ENCODE results near the gene FAM13A. TPM values are rescaled to one million over a fixed set of nuclear protein-coding genes. Genes with fewer than 3 reads are reported as not detected.

Gene FAM13A
- total and polyA plus RNA-seq, 2 of the 4 experiments (the other 2 are of a cell fraction): 13.1 to 22.0 TPM

DNA sequence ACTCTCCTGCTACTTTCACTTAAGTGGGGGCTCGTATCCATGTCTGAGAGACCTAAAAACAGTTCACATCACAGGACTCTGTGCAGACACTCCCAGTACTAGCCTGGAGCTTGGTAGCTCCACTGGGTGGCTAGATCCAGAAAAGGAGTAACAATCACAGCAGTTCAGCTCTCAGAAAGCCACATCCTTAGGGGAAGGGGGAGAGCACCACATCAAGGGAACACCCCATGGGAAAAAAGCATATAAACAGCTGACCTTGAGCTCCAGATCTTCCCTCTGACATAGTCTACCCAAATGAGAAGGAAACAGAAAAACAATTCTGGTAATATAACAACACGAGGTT is 175.8 kb downstream of the FAM13A start:
- Histone ChIP-seq H3K4me2 (ENCODE audit: low read depth, low read length) (no peak overlapping the region), H2AK9ac (replicated peaks; ENCODE audit: low read depth, low read length, poor library complexity) (no peak overlapping the region), H3K9me1 (ENCODE audit: insufficient read depth, low read length) (peaks cover 2% of the 10 kb centered on the region; the same call in 1 of the 2 replicates), H2BK20ac (ENCODE audit: low read depth, low read length) (no peak overlapping the region), H3K79me1 (ENCODE audit: low read depth in 1 of 2, low read length in 2 of 2) (no peaks in the 10 kb centered on the region), H4K8ac (ENCODE audit: low read depth in 2 of 2, low read length in 2 of 2) (no peak overlapping the region), H2AK5ac (ENCODE audit: low read depth, low read length) (no peak overlapping the region), H4K91ac (ENCODE audit: insufficient read depth, low read depth, low read length) (no peak overlapping the region), H3K9me3 (ENCODE audit: control insufficient read depth, insufficient read depth, low read length) (no peaks in the 10 kb centered on the region), H3K4me1 (ENCODE audit: control insufficient read depth, insufficient read depth, low read length) (no peaks in the 10 kb centered on the region), H4K20me1 (ENCODE audit: insufficient read depth, low read length) (no peaks in the 10 kb centered on the region), H2BK5ac (ENCODE audit: low read depth, low read length, poor library complexity, severe bottlenecking) (no peak overlapping the region), H3K4ac (ENCODE audit: low read depth, low read length) (no peak overlapping the region), H3K27me3 (ENCODE audit: control insufficient read depth, insufficient read depth, low read length) (no peaks in the 10 kb centered on the region), H3K36me3 (ENCODE audit: control insufficient read depth, insufficient read depth, low read length) (no peaks in the 10 kb centered on the region), H4K5ac (ENCODE audit: low read depth, low read length) (no peak overlapping the region), H2BK120ac (ENCODE audit: low read depth, low read length) (no peak overlapping the region), H2BK15ac (ENCODE audit: low read depth, low read length) (no peak overlapping the region), H3K4me3 (ENCODE audit: insufficient read depth, low read depth, low read length) (no peak overlapping the region), H3K23ac (ENCODE audit: low read depth, low read length) (no peak overlapping the region), H3K27ac (ENCODE audit: insufficient read depth, low read length) (no peak overlapping the region), H3K18ac (ENCODE audit: low read depth, low read length) (no peak overlapping the region), H3K14ac (replicated peaks; ENCODE audit: low read depth, low read length) (no peak overlapping the region), H2AFZ (replicated peaks; ENCODE audit: low read length, poor library complexity) (no peak overlapping the region), H3K9ac (ENCODE audit: low read depth, low read length) (no peak overlapping the region), H3K56ac (ENCODE audit: extremely low read depth, insufficient read depth, low read length) (no peak overlapping the region)
- in situ Hi-C loops (cut with MboI; ENCODE audit: low sequenced_read_pairs): no loop called here
- intact Hi-C loops (cut with micrococcal nuclease): no loop called here
- POLR2A ChIA-PET (ENCODE audit: unreplicated experiment): no interaction called here
- dilution Hi-C loops (cut with HindIII; ENCODE audit: low sequenced_read_pairs, unreplicated experiment): no loop called here
- CTCF ChIA-PET: no interaction called here
- ATAC-seq (ENCODE audit: low read depth): peak; percentile 24; the same call in 1 of the 2 replicates
- no peak for DNase-seq
- no CpG with 5 or more reads among the region's 2 CpGs for WGBS, 2 experiments (ENCODE audit: extremely low coverage in 2 of 2, insufficient read length in 1 of 2)
- no TSS peak for BruUV-seq (replicated peaks)
- TF ChIP-seq RCOR1 (IDR thresholded peaks at IDR 0.05; ENCODE audit: insufficient replicate concordance, low read length): no peak
- no peak for TF ChIP-seq NFE2L2 (IDR thresholded peaks at IDR 0.05; ENCODE audit: low read depth, low read length)
- no peak for TF ChIP-seq ELK1 (IDR thresholded peaks at IDR 0.05; ENCODE audit: borderline replicate concordance, low read depth, low read length)
- TF ChIP-seq POLR2A (IDR thresholded peaks at IDR 0.05; ENCODE audit: low read depth, low read length): no peak
- no peak for TF ChIP-seq FOS (IDR thresholded peaks at IDR 0.05; ENCODE audit: low read depth, low read length)
- no peak for TF ChIP-seq CEBPB (IDR thresholded peaks at IDR 0.05; ENCODE audit: low read depth, low read length)
- no peak for TF ChIP-seq MXI1 (IDR thresholded peaks at IDR 0.05; ENCODE audit: borderline replicate concordance, low read depth, low read length)
- TF ChIP-seq, protein P1, sequence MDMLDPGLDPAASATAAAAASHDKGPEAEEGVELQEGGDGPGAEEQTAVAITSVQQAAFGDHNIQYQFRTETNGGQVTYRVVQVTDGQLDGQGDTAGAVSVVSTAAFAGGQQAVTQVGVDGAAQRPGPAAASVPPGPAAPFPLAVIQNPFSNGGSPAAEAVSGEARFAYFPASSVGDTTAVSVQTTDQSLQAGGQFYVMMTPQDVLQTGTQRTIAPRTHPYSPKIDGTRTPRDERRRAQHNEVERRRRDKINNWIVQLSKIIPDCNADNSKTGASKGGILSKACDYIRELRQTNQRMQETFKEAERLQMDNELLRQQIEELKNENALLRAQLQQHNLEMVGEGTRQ (IDR thresholded peaks at IDR 0.05; ENCODE audit: low read depth, low read length): no peak
- TF ChIP-seq RAD21 (IDR thresholded peaks at IDR 0.05; ENCODE audit: low read length): no peak
- TF ChIP-seq BHLHE40 (IDR thresholded peaks at IDR 0.05; ENCODE audit: low read depth, low read length): no peak
- no peak for TF ChIP-seq MAFK (IDR thresholded peaks at IDR 0.05; ENCODE audit: low read depth, low read length)
- TF ChIP-seq CHD1 (IDR thresholded peaks at IDR 0.05; ENCODE audit: low read depth, low read length): no peak
- TF ChIP-seq, protein P2, sequence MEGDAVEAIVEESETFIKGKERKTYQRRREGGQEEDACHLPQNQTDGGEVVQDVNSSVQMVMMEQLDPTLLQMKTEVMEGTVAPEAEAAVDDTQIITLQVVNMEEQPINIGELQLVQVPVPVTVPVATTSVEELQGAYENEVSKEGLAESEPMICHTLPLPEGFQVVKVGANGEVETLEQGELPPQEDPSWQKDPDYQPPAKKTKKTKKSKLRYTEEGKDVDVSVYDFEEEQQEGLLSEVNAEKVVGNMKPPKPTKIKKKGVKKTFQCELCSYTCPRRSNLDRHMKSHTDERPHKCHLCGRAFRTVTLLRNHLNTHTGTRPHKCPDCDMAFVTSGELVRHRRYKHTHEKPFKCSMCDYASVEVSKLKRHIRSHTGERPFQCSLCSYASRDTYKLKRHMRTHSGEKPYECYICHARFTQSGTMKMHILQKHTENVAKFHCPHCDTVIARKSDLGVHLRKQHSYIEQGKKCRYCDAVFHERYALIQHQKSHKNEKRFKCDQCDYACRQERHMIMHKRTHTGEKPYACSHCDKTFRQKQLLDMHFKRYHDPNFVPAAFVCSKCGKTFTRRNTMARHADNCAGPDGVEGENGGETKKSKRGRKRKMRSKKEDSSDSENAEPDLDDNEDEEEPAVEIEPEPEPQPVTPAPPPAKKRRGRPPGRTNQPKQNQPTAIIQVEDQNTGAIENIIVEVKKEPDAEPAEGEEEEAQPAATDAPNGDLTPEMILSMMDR (conservative IDR thresholded peaks at IDR 0.05; ENCODE audit: low read depth, low read length): no peak

Data from IMR-90 (cell line).